ENCODE measurements around the gene CRYBG2. TPM values are rescaled to one million over a fixed set of nuclear protein-coding genes. Genes with fewer than 3 reads are reported as not detected.

The CRYBG2 gene
- total and polyA plus RNA-seq, 10 donors, result 0.87 to 3.4 (median 1.2) TPM; not detected in 5

DNA sequence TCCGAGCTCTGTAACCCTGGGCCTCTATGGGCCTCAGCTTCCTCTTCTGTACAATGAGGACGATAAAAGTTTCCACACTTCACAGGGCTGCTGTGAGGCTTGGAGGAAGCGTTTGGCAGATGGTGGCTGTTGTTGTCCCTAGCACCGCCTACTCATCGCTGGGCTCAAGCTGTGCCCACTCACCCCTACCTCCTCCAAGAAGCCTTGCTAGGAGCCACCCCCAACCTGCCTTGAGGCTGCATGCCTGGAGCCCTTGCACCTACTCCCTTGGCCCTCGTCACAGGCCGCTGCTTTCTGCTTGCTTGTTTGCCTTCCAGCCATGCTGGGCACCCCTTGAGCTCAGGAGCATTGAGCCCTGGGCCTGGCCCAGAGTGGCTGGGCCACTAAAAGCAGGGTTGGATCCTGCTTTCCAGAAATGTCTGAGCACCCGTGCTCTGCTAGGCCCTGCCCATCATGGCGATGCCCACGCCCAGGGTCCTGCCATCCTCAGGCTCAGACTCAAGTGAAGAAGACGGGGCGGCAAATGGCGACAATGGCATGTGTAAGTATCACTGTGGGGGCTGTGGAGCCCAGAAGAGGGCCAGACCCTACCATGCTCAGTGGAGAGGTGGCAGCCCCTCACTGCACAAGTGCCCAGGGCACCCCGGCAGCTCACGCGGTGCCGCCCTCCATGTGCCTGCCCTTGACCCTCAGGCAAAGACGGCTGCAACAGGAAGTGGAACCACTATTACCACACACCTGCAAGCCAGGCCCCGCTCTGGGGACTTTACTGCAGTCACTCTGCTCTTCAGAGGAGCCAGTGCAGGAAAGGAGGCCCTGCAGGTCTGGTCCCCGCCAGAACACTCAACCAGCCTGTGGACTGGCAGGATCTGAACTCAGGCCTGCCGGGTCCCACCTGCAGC lies 64.5 kb downstream of the CRYBG2 start:
- TF ChIP-seq POLR2AphosphoS5 (IDR thresholded peaks at IDR 0.05), result peak; percentile 79 to 82 (median 81)
- no peak for TF ChIP-seq POLR2A (IDR thresholded peaks at IDR 0.05)
- peak in 1 of 11 experiments; percentile 21 for TF ChIP-seq CTCF (IDR thresholded peaks at IDR 0.05 in 8 of 11, conservative IDR thresholded peaks at IDR 0.05 in 3 of 11)
- Histone ChIP-seq H3K27ac (peak overlapping the region; percentile 84 to 99 (median 94)), H3K4me1 (peaks cover 70 to 90% (median 88%) of the 10 kb centered on the region in 6 donors), H3K36me3 (peaks cover 0 to 28% (median 0%) of the 10 kb centered on the region in 6 donors), H3K4me3 (peak overlapping the region in 1 of 8 donors; percentile 49), H3K9me3 (no peaks in the 10 kb centered on the region), H3K27me3 (replicated peaks in 1 of 7) (no peaks in the 10 kb centered on the region)
- intact Hi-C loops (cut with DNase I; ENCODE audit: low total_unique reads), result no loop called here
- DNase-seq, result peak; percentile 96
- 32 to 46% (median 37%) methylated on average over 11 to 21 of the region's 21 CpGs for WGBS, 5 donors

DNA sequence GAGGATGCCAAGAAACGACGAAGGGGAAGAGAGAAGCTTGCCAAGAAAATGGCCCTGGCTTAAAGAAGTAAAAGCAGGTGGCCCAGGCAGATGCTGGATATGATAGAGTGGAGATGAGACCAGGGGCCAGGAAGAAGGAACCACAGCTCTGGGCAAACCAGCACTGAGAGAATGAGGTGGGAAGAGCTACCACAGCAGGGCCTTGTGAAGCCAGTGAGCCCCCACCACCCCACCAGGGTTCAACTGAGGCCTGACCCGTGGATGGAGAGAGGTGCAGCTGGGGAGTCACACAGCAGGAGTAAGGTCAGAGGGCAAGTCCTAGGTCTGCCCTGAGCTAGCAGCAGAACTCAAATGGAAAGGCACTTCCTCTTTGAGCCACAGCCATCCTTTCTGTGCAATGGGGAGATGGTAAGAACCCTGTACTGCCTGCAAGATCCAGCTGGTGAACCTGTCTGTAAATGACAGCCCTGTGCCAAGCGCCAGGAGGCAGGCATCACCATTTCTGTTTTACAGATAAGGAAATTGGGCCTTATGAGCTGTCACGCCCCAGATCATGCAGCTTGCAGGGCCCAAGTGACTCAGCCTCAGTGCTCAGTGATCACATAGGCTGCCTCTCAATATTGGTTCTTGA lies 65.5 kb downstream of the CRYBG2 start:
- intact Hi-C loops (cut with DNase I; ENCODE audit: low total_unique reads), result no loop called here
- peak overlapping the region; percentile 84 to 99 (median 94) for H3K27ac ChIP-seq
- peaks cover 76 to 100% (median 98%) of the 10 kb centered on the region in 6 donors for H3K4me1 ChIP-seq
- peak; percentile 85 for DNase-seq
- H3K9me3 ChIP-seq, result no peaks in the 10 kb centered on the region
- H3K36me3 ChIP-seq, result peaks cover 0 to 28% (median 0%) of the 10 kb centered on the region in 6 donors
- H3K4me3 ChIP-seq, result peak overlapping the region in 1 of 8 donors; percentile 49
- TF ChIP-seq CTCF (IDR thresholded peaks at IDR 0.05 in 8 of 11, conservative IDR thresholded peaks at IDR 0.05 in 3 of 11) (peak in 1 of 11 experiments; percentile 4), POLR2AphosphoS5 (IDR thresholded peaks at IDR 0.05) (peak; percentile 3 to 14 (median 8)), POLR2A (IDR thresholded peaks at IDR 0.05) (no peak)
- 17 to 32% (median 24%) methylated on average over 3 to 5 of the region's 5 CpGs for WGBS, 5 donors
- no peaks in the 10 kb centered on the region for H3K27me3 ChIP-seq (replicated peaks in 1 of 7)

GRCh38 chr1:26287811-26288210 lies 66.1 kb downstream of the CRYBG2 start:
- peak overlapping the region; percentile 84 to 99 (median 94) for H3K27ac ChIP-seq
- intact Hi-C loops (cut with DNase I; ENCODE audit: low total_unique reads), result no loop called here
- no peaks in the 10 kb centered on the region for H3K9me3 ChIP-seq
- peaks cover 0 to 28% (median under 1%) of the 10 kb centered on the region in 6 donors for H3K36me3 ChIP-seq
- WGBS, 5 donors, result 40 to 63% (median 54%) methylated on average over 5 of the region's 5 CpGs
- peaks cover 76 to 100% (median 100%) of the 10 kb centered on the region in 6 donors for H3K4me1 ChIP-seq
- H3K27me3 ChIP-seq (replicated peaks in 1 of 7), result no peaks in the 10 kb centered on the region
- peak overlapping the region in 1 of 8 donors; percentile 35 for H3K4me3 ChIP-seq
- TF ChIP-seq CTCF (IDR thresholded peaks at IDR 0.05 in 8 of 11, conservative IDR thresholded peaks at IDR 0.05 in 3 of 11) (no peak), POLR2A (IDR thresholded peaks at IDR 0.05) (no peak), POLR2AphosphoS5 (IDR thresholded peaks at IDR 0.05) (no peak)
- no peak for DNase-seq

All from spleen (tissue), 11 donors.